ENCODE results near the gene SPHK2. TPM values are rescaled to one million over a fixed set of nuclear protein-coding genes. Genes with fewer than 3 reads are reported as not detected.

The SPHK2 gene
- total RNA-seq, 1 donor from 2014 or later, result 7.2 TPM

GRCh38 chr19:48644355-48644754 lies 25.0 kb downstream of the SPHK2 start:
- peak overlapping the region; percentile 91 for H3K4me3 Mint-ChIP-seq
- peaks cover 27% of the 10 kb centered on the region for H3K4me1 Mint-ChIP-seq
- H3K9me3 Mint-ChIP-seq, result no peaks in the 10 kb centered on the region
- Histone ChIP-seq H3K79me2 (ENCODE audit: low read depth) (peaks cover 15% of the 10 kb centered on the region), H3K9ac (no peak overlapping the region), H4K20me1 (ENCODE audit: low read depth) (no peaks in the 10 kb centered on the region), H3K27ac (no peak overlapping the region), H3K27me3 (no peaks in the 10 kb centered on the region), H3K4me2 (peak overlapping the region; percentile 95), H3K9me3 (ENCODE audit: low read depth) (no peaks in the 10 kb centered on the region), H3K4me3 (peak overlapping the region; percentile 71), H3K4me1 (peaks cover 5% of the 10 kb centered on the region), H3K36me3 (no peaks in the 10 kb centered on the region), H2AFZ (replicated peaks) (no peak overlapping the region), H3F3A (ENCODE audit: low read depth) (peaks cover 26% of the 10 kb centered on the region)
- no peak for DNase-seq (ENCODE audit: low spot score)
- peaks cover 4% of the 10 kb centered on the region for H3K36me3 Mint-ChIP-seq
- no peak for TF ChIP-seq EZH2 (IDR thresholded peaks at IDR 0.05)
- no peak for TF ChIP-seq CTCF (IDR thresholded peaks at IDR 0.05)
- no peak for TF ChIP-seq EZH2phosphoT487 (IDR thresholded peaks at IDR 0.05)
- peaks cover 7% of the 10 kb centered on the region for H3K27me3 Mint-ChIP-seq (ENCODE audit: insufficient read depth, low read depth)
- peak overlapping the region; percentile 21 for H3K27ac Mint-ChIP-seq

DNA sequence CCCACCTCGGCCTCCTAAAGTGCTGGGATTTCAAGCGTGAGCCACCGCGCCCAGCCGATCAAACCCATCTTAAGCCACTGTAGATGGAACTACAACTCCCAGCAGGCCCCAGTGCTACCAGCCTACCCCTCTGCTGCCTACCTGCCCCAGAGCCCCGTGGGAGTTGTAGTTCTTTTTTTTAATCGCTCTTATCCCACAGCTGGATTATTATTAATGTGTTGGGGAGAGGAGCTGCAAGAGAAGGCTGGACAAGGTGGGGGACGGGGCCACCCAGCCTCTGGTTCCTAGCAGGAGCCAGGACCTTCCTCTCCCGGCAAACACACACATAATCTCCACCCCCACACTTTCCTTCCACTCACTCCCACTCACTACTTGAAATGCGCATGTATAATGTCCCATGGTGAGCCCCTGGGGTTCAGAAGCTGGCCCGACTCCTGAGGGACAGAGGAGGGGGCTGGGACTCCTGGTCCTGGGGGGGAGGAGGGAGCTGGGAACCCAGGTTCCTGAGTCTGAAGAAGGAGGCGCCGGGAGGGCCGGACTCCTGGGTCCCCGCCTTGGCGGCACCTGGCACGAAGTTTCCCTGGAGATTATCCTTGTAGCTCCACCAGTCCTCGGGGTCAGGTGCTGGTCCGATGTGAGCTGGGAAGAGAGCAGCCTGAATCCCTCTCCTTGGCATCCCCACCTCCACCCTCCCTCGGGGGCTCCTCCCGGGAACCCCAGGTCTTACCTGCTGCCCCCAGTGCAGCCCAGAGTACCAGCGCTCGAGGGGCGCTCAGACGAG lies 25.7 kb downstream of the SPHK2 start:
- Mint-ChIP-seq H3K27me3 (ENCODE audit: insufficient read depth, low read depth) (peaks cover 7% of the 10 kb centered on the region), H3K36me3 (peaks cover 3% of the 10 kb centered on the region), H3K9me3 (no peaks in the 10 kb centered on the region), H3K4me3 (peak overlapping the region; percentile 91), H3K27ac (peak overlapping the region; percentile 85), H3K4me1 (peaks cover 23% of the 10 kb centered on the region)
- DNase-seq (ENCODE audit: low spot score), result peak; percentile 90
- Histone ChIP-seq H3K27me3 (no peaks in the 10 kb centered on the region), H4K20me1 (ENCODE audit: low read depth) (no peaks in the 10 kb centered on the region), H3F3A (ENCODE audit: low read depth) (peaks cover 19% of the 10 kb centered on the region), H3K4me1 (peaks cover 5% of the 10 kb centered on the region), H3K4me2 (peak overlapping the region; percentile 95), H3K9me3 (ENCODE audit: low read depth) (no peaks in the 10 kb centered on the region), H3K36me3 (no peaks in the 10 kb centered on the region), H3K4me3 (peak overlapping the region; percentile 71), H3K79me2 (ENCODE audit: low read depth) (peaks cover 15% of the 10 kb centered on the region), H3K27ac (peak overlapping the region; percentile 81), H2AFZ (replicated peaks) (peak overlapping the region; percentile 67), H3K9ac (no peak overlapping the region)
- no peak for TF ChIP-seq EZH2phosphoT487 (IDR thresholded peaks at IDR 0.05)
- TF ChIP-seq EZH2 (IDR thresholded peaks at IDR 0.05), result no peak
- TF ChIP-seq CTCF (IDR thresholded peaks at IDR 0.05), result no peak

DNA sequence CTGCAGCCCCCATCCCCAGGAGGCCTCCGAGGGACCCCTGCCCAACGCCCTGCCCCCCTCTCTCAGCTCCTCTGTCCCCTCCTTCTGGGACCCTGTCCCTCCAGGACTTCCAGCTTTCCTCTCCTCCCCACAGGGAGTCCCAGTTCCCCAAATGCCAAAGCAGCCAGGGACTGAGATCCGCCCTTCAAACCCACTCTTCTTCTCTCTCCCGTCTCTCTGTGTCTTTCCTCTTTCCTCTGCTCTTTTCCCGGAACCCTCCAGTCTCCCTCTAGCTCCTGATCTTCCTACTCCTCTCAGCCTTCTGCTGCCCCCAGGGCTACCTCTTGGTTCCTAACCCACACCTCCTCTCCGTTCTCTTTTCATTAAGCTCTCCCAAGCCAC lies 26.3 kb downstream of the SPHK2 start:
- TF ChIP-seq CTCF (IDR thresholded peaks at IDR 0.05), result no peak
- H3K27ac ChIP-seq, result peak overlapping the region; percentile 81
- Mint-ChIP-seq H3K27ac (peak overlapping the region; percentile 91), H3K4me3 (peak overlapping the region; percentile 91), H3K27me3 (ENCODE audit: insufficient read depth, low read depth) (peaks cover 7% of the 10 kb centered on the region), H3K4me1 (peaks cover 22% of the 10 kb centered on the region), H3K9me3 (no peaks in the 10 kb centered on the region), H3K36me3 (peaks cover 2% of the 10 kb centered on the region)
- H3K4me3 ChIP-seq, result peak overlapping the region; percentile 71
- H3K9ac ChIP-seq, result no peak overlapping the region
- no peaks in the 10 kb centered on the region for H3K36me3 ChIP-seq
- H4K20me1 ChIP-seq (ENCODE audit: low read depth), result no peaks in the 10 kb centered on the region
- no peaks in the 10 kb centered on the region for H3K27me3 ChIP-seq
- H2AFZ ChIP-seq (replicated peaks), result peak overlapping the region; percentile 67
- H3K4me1 ChIP-seq, result peaks cover 5% of the 10 kb centered on the region
- H3F3A ChIP-seq (ENCODE audit: low read depth), result peaks cover 19% of the 10 kb centered on the region
- peak; percentile 70 for DNase-seq (ENCODE audit: low spot score)
- peaks cover 15% of the 10 kb centered on the region for H3K79me2 ChIP-seq (ENCODE audit: low read depth)
- H3K9me3 ChIP-seq (ENCODE audit: low read depth), result no peaks in the 10 kb centered on the region
- H3K4me2 ChIP-seq, result peak overlapping the region; percentile 95
